ENCODE measurements around the gene DCAF11.

Gene DCAF11

DNA sequence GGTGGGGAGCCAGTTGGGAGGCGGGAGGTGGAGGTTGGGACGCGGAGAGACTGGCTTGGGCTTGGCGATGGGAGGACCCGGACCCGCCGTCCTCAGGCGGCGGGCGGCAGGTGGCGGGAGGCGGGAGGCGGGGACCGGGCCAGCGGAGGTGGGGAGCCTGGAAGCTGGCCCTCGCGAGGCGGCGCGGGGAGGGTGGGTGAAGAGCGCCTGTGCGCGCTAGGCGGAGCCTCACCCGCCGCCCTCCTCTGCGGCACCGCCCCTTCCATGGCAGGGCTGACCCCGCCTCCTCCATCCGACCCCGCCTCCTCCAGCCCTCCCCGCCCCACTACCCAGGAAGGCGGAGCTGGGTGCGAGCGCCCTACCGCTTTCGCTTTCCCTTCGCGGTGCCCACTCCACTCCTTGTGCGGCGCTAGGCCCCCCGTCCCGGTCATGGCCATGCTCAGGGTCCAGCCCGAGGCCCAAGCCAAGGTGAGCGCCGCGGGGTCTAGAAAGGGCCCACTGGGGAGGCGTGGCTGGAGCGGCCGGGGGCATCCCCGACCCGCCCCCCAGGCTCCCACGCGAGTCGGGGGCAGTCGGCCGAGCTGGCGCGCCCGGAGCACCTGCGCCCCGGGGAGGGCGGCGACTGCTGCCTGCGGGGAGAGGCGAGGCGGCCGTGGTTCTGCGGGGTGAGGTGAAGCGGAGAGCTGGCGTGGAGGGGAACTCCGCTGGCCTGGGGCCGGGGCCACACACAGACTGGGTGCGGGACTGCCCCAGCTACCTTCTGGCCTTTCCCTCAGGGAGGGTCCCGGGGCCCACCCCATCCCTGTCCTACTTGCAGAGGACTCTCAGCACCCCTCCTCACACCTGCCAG lies 21.5 kb downstream of the DCAF11 start, which contains the start of gene PSME1:
Gene PSME1, plus strand, starts transcription at position 361 of the 850 bp plus-strand sequence. Its CDS starts 69 bp downstream, at position 430.
- TF ChIP-seq, protein P1, sequence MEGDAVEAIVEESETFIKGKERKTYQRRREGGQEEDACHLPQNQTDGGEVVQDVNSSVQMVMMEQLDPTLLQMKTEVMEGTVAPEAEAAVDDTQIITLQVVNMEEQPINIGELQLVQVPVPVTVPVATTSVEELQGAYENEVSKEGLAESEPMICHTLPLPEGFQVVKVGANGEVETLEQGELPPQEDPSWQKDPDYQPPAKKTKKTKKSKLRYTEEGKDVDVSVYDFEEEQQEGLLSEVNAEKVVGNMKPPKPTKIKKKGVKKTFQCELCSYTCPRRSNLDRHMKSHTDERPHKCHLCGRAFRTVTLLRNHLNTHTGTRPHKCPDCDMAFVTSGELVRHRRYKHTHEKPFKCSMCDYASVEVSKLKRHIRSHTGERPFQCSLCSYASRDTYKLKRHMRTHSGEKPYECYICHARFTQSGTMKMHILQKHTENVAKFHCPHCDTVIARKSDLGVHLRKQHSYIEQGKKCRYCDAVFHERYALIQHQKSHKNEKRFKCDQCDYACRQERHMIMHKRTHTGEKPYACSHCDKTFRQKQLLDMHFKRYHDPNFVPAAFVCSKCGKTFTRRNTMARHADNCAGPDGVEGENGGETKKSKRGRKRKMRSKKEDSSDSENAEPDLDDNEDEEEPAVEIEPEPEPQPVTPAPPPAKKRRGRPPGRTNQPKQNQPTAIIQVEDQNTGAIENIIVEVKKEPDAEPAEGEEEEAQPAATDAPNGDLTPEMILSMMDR (IDR thresholded peaks at IDR 0.05; ENCODE audit: control extremely low read depth, extremely low read depth, low read depth, missing control alignments), result no peak
- ChIA-PET POLR2A (interaction anchor here (1.0 to 2.4 kb wide), 11 partner anchors 8 to 106 kb away, joined by 3 to 28 read pairs (median 5); partner anchors contain the start of genes CHMP4A, DCAF11, IRF9 and NRL), CTCF (interaction anchor here (0.7 to 4.9 kb wide), 10 partner anchors 10 to 77 kb away, joined by 3 to 37 read pairs (median 6); partner anchors contain the start of genes CHMP4A, DCAF11, IRF9 and NRL)
- DNase-seq (ENCODE audit: extremely low spot score), result peak; percentile 97

DNA sequence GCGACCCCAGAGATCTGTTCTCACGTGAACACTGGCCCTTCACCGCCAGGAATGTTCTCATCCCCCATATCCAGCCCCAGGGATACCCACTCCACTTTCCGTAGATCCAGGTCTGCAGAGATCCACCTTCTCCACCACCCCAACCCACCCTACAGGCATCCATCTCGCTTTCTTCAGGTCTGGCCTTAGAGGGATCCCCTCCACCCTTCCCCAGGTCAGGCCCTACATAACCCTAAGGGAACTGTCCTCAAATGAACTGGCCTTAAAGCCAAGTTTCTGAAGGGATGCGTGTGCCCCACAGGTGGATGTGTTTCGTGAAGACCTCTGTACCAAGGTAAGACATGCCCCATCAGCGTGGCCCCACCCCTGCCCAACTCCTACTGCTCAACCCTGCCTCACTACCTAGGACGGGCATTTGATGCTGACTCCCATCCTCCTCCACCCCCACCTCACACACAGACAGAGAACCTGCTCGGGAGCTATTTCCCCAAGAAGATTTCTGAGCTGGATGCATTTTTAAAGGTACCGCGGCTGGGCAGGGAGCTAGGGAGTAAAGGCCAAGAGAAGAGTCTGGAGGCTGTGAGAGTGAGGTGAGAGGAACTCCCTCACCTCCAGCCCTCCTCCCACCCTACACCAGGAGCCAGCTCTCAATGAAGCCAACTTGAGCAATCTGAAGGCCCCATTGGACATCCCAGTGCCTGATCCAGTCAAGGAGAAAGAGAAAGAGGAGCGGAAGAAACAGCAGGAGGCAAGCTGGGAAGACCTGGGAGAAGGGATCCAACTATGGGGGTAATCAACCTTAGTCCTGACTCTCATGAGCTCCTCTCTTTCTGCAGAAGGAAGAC lies 22.3 kb downstream of the DCAF11 start:
- POLR2A ChIA-PET, result interaction anchor here (0.7 to 2.4 kb wide), 7 partner anchors 10 to 42 kb away, joined by 3 to 28 read pairs (median 5); partner anchors contain the start of genes DCAF11, IRF9, NRL and PSME2
- CTCF ChIA-PET, result interaction anchor here (0.7 to 4.9 kb wide), 11 partner anchors 9 to 29 kb away, joined by 3 to 37 read pairs (median 6); partner anchors contain the start of genes DCAF11, IRF9, NRL and PSME2
- no peak for DNase-seq (ENCODE audit: extremely low spot score)
- TF ChIP-seq, protein P1 (IDR thresholded peaks at IDR 0.05; ENCODE audit: control extremely low read depth, extremely low read depth, low read depth, missing control alignments), result no peak

DNA sequence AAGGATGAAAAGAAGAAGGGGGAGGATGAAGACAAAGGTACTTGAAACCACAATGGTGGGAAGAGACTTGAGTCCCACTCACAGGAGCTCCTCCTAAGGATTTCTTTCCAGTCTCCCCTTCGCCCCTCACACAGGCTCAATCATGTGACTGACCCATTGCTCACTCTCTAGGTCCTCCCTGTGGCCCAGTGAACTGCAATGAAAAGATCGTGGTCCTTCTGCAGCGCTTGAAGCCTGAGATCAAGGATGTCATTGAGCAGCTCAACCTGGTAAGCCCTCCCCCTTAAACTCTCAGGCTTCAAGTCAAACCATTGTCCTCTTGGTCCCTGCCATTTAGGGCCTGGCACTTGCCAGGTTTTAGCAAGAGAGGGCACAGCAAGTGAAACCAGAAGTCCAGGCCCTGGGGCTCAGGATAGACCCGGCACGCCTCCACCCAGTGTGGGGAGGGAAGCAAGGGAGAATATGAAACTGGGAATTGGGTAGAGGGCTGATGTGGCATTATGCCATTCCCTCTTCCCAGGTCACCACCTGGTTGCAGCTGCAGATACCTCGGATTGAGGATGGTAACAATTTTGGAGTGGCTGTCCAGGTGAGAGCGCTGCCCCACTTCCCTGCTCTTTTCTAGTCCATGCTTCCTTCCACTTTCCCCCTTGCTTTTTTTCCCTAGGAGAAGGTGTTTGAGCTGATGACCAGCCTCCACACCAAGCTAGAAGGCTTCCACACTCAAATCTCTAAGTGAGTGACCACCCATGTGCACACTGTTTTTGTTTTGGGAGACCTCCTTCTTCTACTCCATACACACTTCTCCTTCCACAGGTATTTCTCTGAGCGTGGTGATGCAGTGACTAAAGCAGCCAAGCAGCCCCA lies 23.2 kb downstream of the DCAF11 start:
- POLR2A ChIA-PET, result interaction anchor here (0.6 to 2.4 kb wide), 5 partner anchors 9 to 33 kb away, joined by 3 to 28 read pairs (median 3); partner anchors contain the start of genes DCAF11 and NRL
- DNase-seq (ENCODE audit: extremely low spot score), result no peak
- CTCF ChIA-PET, result interaction anchor here (0.7 to 4.9 kb wide), 12 partner anchors 8 to 79 kb away, joined by 3 to 37 read pairs (median 4); partner anchors contain the start of genes DCAF11, IRF9, NRL and PSME2
- TF ChIP-seq, protein P1 (IDR thresholded peaks at IDR 0.05; ENCODE audit: control extremely low read depth, extremely low read depth, low read depth, missing control alignments), result no peak

DNA sequence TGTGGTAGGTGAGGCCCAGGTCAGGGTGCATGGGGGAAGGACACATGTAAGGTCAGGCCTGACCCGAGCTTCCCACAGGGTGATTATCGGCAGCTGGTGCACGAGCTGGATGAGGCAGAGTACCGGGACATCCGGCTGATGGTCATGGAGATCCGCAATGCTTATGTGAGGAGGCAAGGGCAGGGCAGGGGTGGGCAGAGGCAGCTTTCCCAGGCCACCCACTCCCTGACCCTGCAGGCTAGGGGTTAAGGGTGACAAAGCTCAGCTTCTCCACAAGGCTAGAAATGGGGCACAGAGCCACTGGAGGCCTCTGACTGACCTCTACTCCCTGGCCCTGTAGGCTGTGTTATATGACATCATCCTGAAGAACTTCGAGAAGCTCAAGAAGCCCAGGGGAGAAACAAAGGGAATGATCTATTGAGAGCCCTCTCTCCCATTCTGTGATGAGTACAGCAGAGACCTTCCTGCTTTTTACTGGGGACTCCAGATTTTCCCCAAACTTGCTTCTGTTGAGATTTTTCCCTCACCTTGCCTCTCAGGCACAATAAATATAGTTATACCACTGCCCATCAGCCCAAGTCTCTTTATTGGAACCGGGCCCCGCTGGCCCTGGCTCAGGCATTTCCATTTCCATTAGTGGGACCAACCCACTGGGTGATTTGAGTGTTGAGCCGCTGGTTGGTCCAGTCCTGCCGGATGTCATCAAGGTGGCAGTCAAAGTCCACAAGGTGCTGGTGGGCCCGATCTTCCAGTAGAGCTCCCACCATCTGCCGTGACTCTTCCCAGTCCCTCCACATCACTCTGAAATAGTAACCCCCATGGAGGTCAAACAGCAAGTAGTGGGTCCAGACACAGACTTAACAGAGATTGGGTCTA lies 24.1 kb downstream of the DCAF11 start:
- TF ChIP-seq, protein P1 (IDR thresholded peaks at IDR 0.05; ENCODE audit: control extremely low read depth, extremely low read depth, low read depth, missing control alignments), result no peak
- no peak for DNase-seq (ENCODE audit: extremely low spot score)
- ChIA-PET CTCF (interaction anchor here (0.9 to 3.7 kb wide), 8 partner anchors 8 to 80 kb away, joined by 3 to 18 read pairs (median 4); partner anchors contain the start of genes DCAF11, IRF9, NRL and PSME2), POLR2A (interaction anchor here (0.6 to 2.0 kb wide), 3 partner anchors 12 to 32 kb away, joined by 3 to 7 read pairs (median 4); partner anchors contain the start of genes DCAF11 and NRL)
